ENCODE results near the gene FBXO47.

The FBXO47 gene

GRCh38 chr17:38921756-38922411 is 45.3 kb downstream of the FBXO47 start:
- H3K27me3 ChIP-seq (ENCODE audit: control insufficient read depth, insufficient read depth, low read length, poor library complexity, severe bottlenecking): no peaks in the 10 kb centered on the region
- H3K36me3 ChIP-seq (ENCODE audit: control insufficient read depth, insufficient read depth, low read length): peaks cover 5% of the 10 kb centered on the region
- peaks cover 17% of the 10 kb centered on the region for H3K4me1 ChIP-seq (ENCODE audit: control insufficient read depth, insufficient read depth, low read length)
- H3K9me3 ChIP-seq (ENCODE audit: control insufficient read depth, low read length): no peaks in the 10 kb centered on the region
- H3K4me3 ChIP-seq (ENCODE audit: insufficient read depth, low read depth, low read length): no peak overlapping the region
- 87 to 88% methylated on average over 13 of the region's 13 CpGs for WGBS, 2 experiments
- H3K27ac ChIP-seq (ENCODE audit: insufficient read depth, low read depth, low read length, poor library complexity, severe bottlenecking): no peak overlapping the region

- H3K4me1 ChIP-seq (ENCODE audit: control insufficient read depth, insufficient read depth, low read length): peaks cover 16% of the 10 kb centered on the region
- WGBS, 2 experiments: 90 to 92% methylated on average over 9 of the region's 9 CpGs
- H3K4me3 ChIP-seq (ENCODE audit: insufficient read depth, low read depth, low read length): no peak overlapping the region
- no peaks in the 10 kb centered on the region for H3K27me3 ChIP-seq (ENCODE audit: control insufficient read depth, insufficient read depth, low read length, poor library complexity, severe bottlenecking)
- peaks cover 8% of the 10 kb centered on the region for H3K36me3 ChIP-seq (ENCODE audit: control insufficient read depth, insufficient read depth, low read length)
- no peaks in the 10 kb centered on the region for H3K9me3 ChIP-seq (ENCODE audit: control insufficient read depth, low read length)
- no peak overlapping the region for H3K27ac ChIP-seq (ENCODE audit: insufficient read depth, low read depth, low read length, poor library complexity, severe bottlenecking)
These were observed 46.6 kb downstream of the FBXO47 start for GRCh38 chr17:38920374-38921291.

GRCh38 chr17:38919316-38920078 is 47.7 kb downstream of the FBXO47 start:
- no peaks in the 10 kb centered on the region for H3K27me3 ChIP-seq (ENCODE audit: control insufficient read depth, insufficient read depth, low read length, poor library complexity, severe bottlenecking)
- peaks cover 20% of the 10 kb centered on the region for H3K36me3 ChIP-seq (ENCODE audit: control insufficient read depth, insufficient read depth, low read length)
- no peak overlapping the region for H3K27ac ChIP-seq (ENCODE audit: insufficient read depth, low read depth, low read length, poor library complexity, severe bottlenecking)
- 95% methylated on average over 16 of the region's 16 CpGs for WGBS, 2 experiments
- H3K4me1 ChIP-seq (ENCODE audit: control insufficient read depth, insufficient read depth, low read length): peaks cover 10% of the 10 kb centered on the region
- H3K4me3 ChIP-seq (ENCODE audit: insufficient read depth, low read depth, low read length): no peak overlapping the region
- H3K9me3 ChIP-seq (ENCODE audit: control insufficient read depth, low read length): no peaks in the 10 kb centered on the region

GRCh38 chr17:38918916-38919315 is 48.3 kb downstream of the FBXO47 start:
- no peak overlapping the region for H3K4me3 ChIP-seq (ENCODE audit: insufficient read depth, low read depth, low read length)
- peaks cover 21% of the 10 kb centered on the region for H3K36me3 ChIP-seq (ENCODE audit: control insufficient read depth, insufficient read depth, low read length)

GRCh38 chr17:38918129-38918913 is 48.9 kb downstream of the FBXO47 start:
- Histone ChIP-seq H3K9me3 (ENCODE audit: control insufficient read depth, low read length) (no peaks in the 10 kb centered on the region), H3K4me3 (ENCODE audit: insufficient read depth, low read depth, low read length) (no peak overlapping the region), H3K4me1 (ENCODE audit: control insufficient read depth, insufficient read depth, low read length) (peaks cover 10% of the 10 kb centered on the region), H3K27ac (ENCODE audit: insufficient read depth, low read depth, low read length, poor library complexity, severe bottlenecking) (no peak overlapping the region), H3K36me3 (ENCODE audit: control insufficient read depth, insufficient read depth, low read length) (peaks cover 21% of the 10 kb centered on the region), H3K27me3 (ENCODE audit: control insufficient read depth, insufficient read depth, low read length, poor library complexity, severe bottlenecking) (no peaks in the 10 kb centered on the region)
- 90% methylated on average over 37 of the region's 37 CpGs for WGBS, 2 experiments

More at GRCh38 chr17:38918916-38919315, 48.3 kb downstream of the FBXO47 start:
- WGBS, 2 experiments: 88 to 94% methylated on average over 5 of the region's 5 CpGs
- no peaks in the 10 kb centered on the region for H3K9me3 ChIP-seq (ENCODE audit: control insufficient read depth, low read length)
- H3K27me3 ChIP-seq (ENCODE audit: control insufficient read depth, insufficient read depth, low read length, poor library complexity, severe bottlenecking): no peaks in the 10 kb centered on the region
- peaks cover 10% of the 10 kb centered on the region for H3K4me1 ChIP-seq (ENCODE audit: control insufficient read depth, insufficient read depth, low read length)
- no peak overlapping the region for H3K27ac ChIP-seq (ENCODE audit: insufficient read depth, low read depth, low read length, poor library complexity, severe bottlenecking)

- Histone ChIP-seq H3K4me1 (ENCODE audit: control insufficient read depth, insufficient read depth, low read length) (peaks cover 4% of the 10 kb centered on the region), H3K27ac (ENCODE audit: insufficient read depth, low read depth, low read length, poor library complexity, severe bottlenecking) (no peak overlapping the region), H3K36me3 (ENCODE audit: control insufficient read depth, insufficient read depth, low read length) (peaks cover 21% of the 10 kb centered on the region), H3K9me3 (ENCODE audit: control insufficient read depth, low read length) (no peaks in the 10 kb centered on the region), H3K4me3 (ENCODE audit: insufficient read depth, low read depth, low read length) (no peak overlapping the region), H3K27me3 (ENCODE audit: control insufficient read depth, insufficient read depth, low read length, poor library complexity, severe bottlenecking) (no peaks in the 10 kb centered on the region)
- WGBS, 2 experiments: 96 to 97% methylated on average over 3 of the region's 3 CpGs
These were observed 49.9 kb downstream of the FBXO47 start for GRCh38 chr17:38917259-38917658.

- 81 to 82% methylated on average over 8 of the region's 8 CpGs for WGBS, 2 experiments
- H3K27me3 ChIP-seq (ENCODE audit: control insufficient read depth, insufficient read depth, low read length, poor library complexity, severe bottlenecking): no peaks in the 10 kb centered on the region
These were observed 50.4 kb downstream of the FBXO47 start for GRCh38 chr17:38916771-38917170.

GRCh38 chr17:38915639-38915995 is 51.6 kb downstream of the FBXO47 start:
- Histone ChIP-seq H3K36me3 (ENCODE audit: control insufficient read depth, insufficient read depth, low read length) (peaks cover 21% of the 10 kb centered on the region), H3K27me3 (ENCODE audit: control insufficient read depth, insufficient read depth, low read length, poor library complexity, severe bottlenecking) (no peaks in the 10 kb centered on the region), H3K27ac (ENCODE audit: insufficient read depth, low read depth, low read length, poor library complexity, severe bottlenecking) (no peak overlapping the region), H3K9me3 (ENCODE audit: control insufficient read depth, low read length) (no peaks in the 10 kb centered on the region), H3K4me1 (ENCODE audit: control insufficient read depth, insufficient read depth, low read length) (no peaks in the 10 kb centered on the region), H3K4me3 (ENCODE audit: insufficient read depth, low read depth, low read length) (no peak overlapping the region)
- WGBS, 2 experiments: 96 to 97% methylated on average over 7 of the region's 7 CpGs

More at GRCh38 chr17:38916771-38917170, 50.4 kb downstream of the FBXO47 start:
- Histone ChIP-seq H3K9me3 (ENCODE audit: control insufficient read depth, low read length) (no peaks in the 10 kb centered on the region), H3K27ac (ENCODE audit: insufficient read depth, low read depth, low read length, poor library complexity, severe bottlenecking) (no peak overlapping the region), H3K4me3 (ENCODE audit: insufficient read depth, low read depth, low read length) (no peak overlapping the region), H3K4me1 (ENCODE audit: control insufficient read depth, insufficient read depth, low read length) (no peaks in the 10 kb centered on the region), H3K36me3 (ENCODE audit: control insufficient read depth, insufficient read depth, low read length) (peaks cover 21% of the 10 kb centered on the region)

- WGBS, 2 experiments: 91 to 95% methylated on average over 20 of the region's 20 CpGs
- H3K36me3 ChIP-seq (ENCODE audit: control insufficient read depth, insufficient read depth, low read length): peaks cover 21% of the 10 kb centered on the region
- H3K27me3 ChIP-seq (ENCODE audit: control insufficient read depth, insufficient read depth, low read length, poor library complexity, severe bottlenecking): no peaks in the 10 kb centered on the region
These were observed 52.2 kb downstream of the FBXO47 start for GRCh38 chr17:38914741-38915638.

More at GRCh38 chr17:38914741-38915638, 52.2 kb downstream of the FBXO47 start:
- no peaks in the 10 kb centered on the region for H3K4me1 ChIP-seq (ENCODE audit: control insufficient read depth, insufficient read depth, low read length)
- H3K4me3 ChIP-seq (ENCODE audit: insufficient read depth, low read depth, low read length): no peak overlapping the region
- H3K9me3 ChIP-seq (ENCODE audit: control insufficient read depth, low read length): no peaks in the 10 kb centered on the region
- no peak overlapping the region for H3K27ac ChIP-seq (ENCODE audit: insufficient read depth, low read depth, low read length, poor library complexity, severe bottlenecking)
